Natural killer cell (primary cell): ENCODE data around the gene LRP5. TPM values are rescaled to one million over a fixed set of nuclear protein-coding genes. Genes with fewer than 3 reads are reported as not detected.

Source experiments
- ATAC-seq, 3 donors: fragments of 150-1000 bp in 2 of 3; fragments of 200-7000 bp in 1 of 3; cut with Tn5 transposase; 1 replicate in 1 of 3; 2 replicates in 2 of 3; pipeline ENCODE4 v1.10.0; 2021; ENCODE audit warnings: mild to moderate bottlenecking in 2 of 3, moderate library complexity in 2 of 3
- DNase-seq, 2 donors: peaks; one replicate each; pipeline versions ENCODE4 v3.0.0 to v3.0.0-alpha.2; 2013 to 2021; ENCODE audit warnings: mixed read lengths in 1 of 2
- H3K27ac ChIP-seq: one replicate; pipeline ENCODE4 v1.5.1; 2013; ENCODE audit warnings: mild to moderate bottlenecking, low read length
- H3K27me3 ChIP-seq: one replicate; pipeline ENCODE4 v1.6.1; 2013; ENCODE audit warnings: low read length; ENCODE audit not compliant: control insufficient read depth, insufficient read depth
- H3K36me3 ChIP-seq: one replicate; pipeline ENCODE4 v1.6.1; 2013; ENCODE audit warnings: low read length; ENCODE audit not compliant: control insufficient read depth, insufficient read depth
- H3K4me1 ChIP-seq: one replicate; pipeline ENCODE4 v1.6.1; 2013; ENCODE audit warnings: low read length; ENCODE audit not compliant: control insufficient read depth, insufficient read depth
- H3K4me3 ChIP-seq: one replicate; pipeline ENCODE4 v1.5.1; 2013; ENCODE audit warnings: low read length
- H3K9me3 ChIP-seq: one replicate; pipeline ENCODE4 v1.6.1; 2013; ENCODE audit warnings: low read length; ENCODE audit not compliant: control insufficient read depth, insufficient read depth
- H3K27ac Mint-ChIP-seq, 2 donors: one replicate each; pipeline ENCODE4 v1.8.0; 2022; ENCODE audit warnings: mild to moderate bottlenecking in 2 of 2, mixed read lengths in 2 of 2, moderate library complexity in 1 of 2
- H3K27me3 Mint-ChIP-seq, 2 donors: one replicate each; pipeline ENCODE4 v1.8.0; 2022; ENCODE audit warnings: low read depth in 2 of 2, mixed read lengths in 2 of 2
- H3K36me3 Mint-ChIP-seq: one replicate; pipeline ENCODE4 v1.8.0; 2022; ENCODE audit warnings: mixed read lengths
- H3K4me1 Mint-ChIP-seq, 2 donors: one replicate each; pipeline ENCODE4 v1.8.0; 2022; ENCODE audit warnings: mixed read lengths in 2 of 2
- H3K4me3 Mint-ChIP-seq: one replicate; pipeline ENCODE4 v1.8.0; 2022; ENCODE audit warnings: mild to moderate bottlenecking, moderate library complexity, mixed read lengths
- H3K9me3 Mint-ChIP-seq, 2 donors: one replicate each; pipeline ENCODE4 v1.8.0; 2022; ENCODE audit warnings: mixed read lengths in 2 of 2
- CTCF ChIP-seq: fragments of 200-600 bp; IDR thresholded peaks from one replicate; pipeline ENCODE4 v1.8.0; 2022; ENCODE audit warnings: antibody characterized with exemption
- WGBS: methylation state at CpG from one replicate; pipeline ENCODE4 v1.1.7; 2013; ENCODE audit warnings: missing lambda C conversion rate; ENCODE audit not compliant: insufficient coverage; 5-methylcytosine and 5-hydroxymethylcytosine counted together
- intact Hi-C: fragments of 100-400 bp; cut with micrococcal nuclease; formaldehyde crosslinking; loops from one replicate; pipeline ENCODE4 v1.14.2; 2022
- total RNA-seq, 4 donors: library from RNA; stranded (reverse); fragments of 120-200 nt in 1 of 4; gene quantifications; one replicate each; pipeline versions ENCODE4 v1.2.3 to v1.2.4, GENCODE V29; 2013 to 2022

LRP5 gene
- total RNA-seq, 3 donors from 2014 or later (not counting 1 experiment from before 2014, with no cell fraction given): 0.36 to 1.3 (median 0.89) TPM

- Histone ChIP-seq H3K4me3 (no peak overlapping the region), H3K9me3 (no peaks in the 10 kb centered on the region), H3K4me1 (peaks cover 27% of the 10 kb centered on the region), H3K27me3 (no peaks in the 10 kb centered on the region), H3K36me3 (no peaks in the 10 kb centered on the region), H3K27ac (no peak overlapping the region)
- peak overlapping the region; percentile 41 to 58 for H3K27ac Mint-ChIP-seq
- no peak for TF ChIP-seq CTCF
- H3K27me3 Mint-ChIP-seq: no peaks in the 10 kb centered on the region
- DNase-seq (no peak), ATAC-seq (no peak)
- WGBS: 79% methylated on average over 3 of the region's 3 CpGs
- no peaks in the 10 kb centered on the region for H3K9me3 Mint-ChIP-seq
- intact Hi-C loops: no loop called here
- no peaks in the 10 kb centered on the region for H3K36me3 Mint-ChIP-seq
- H3K4me1 Mint-ChIP-seq: peaks cover 78 to 82% of the 10 kb centered on the region in 2 donors
- no peak overlapping the region for H3K4me3 Mint-ChIP-seq
Observed at GRCh38 chr11:68495872-68496271, 183.5 kb downstream of the LRP5 start.

GRCh38 chr11:68497761-68498160, 185.4 kb downstream of the LRP5 start:
- Mint-ChIP-seq H3K36me3 (no peaks in the 10 kb centered on the region), H3K27me3 (no peaks in the 10 kb centered on the region), H3K27ac (peak overlapping the region; percentile 45 to 64), H3K4me1 (peaks cover 76% of the 10 kb centered on the region in 2 donors), H3K4me3 (peak overlapping the region; percentile 21), H3K9me3 (no peaks in the 10 kb centered on the region)
- Histone ChIP-seq H3K4me1 (peaks cover 35% of the 10 kb centered on the region), H3K27me3 (no peaks in the 10 kb centered on the region), H3K9me3 (no peaks in the 10 kb centered on the region), H3K27ac (no peak overlapping the region), H3K4me3 (no peak overlapping the region), H3K36me3 (no peaks in the 10 kb centered on the region)
- intact Hi-C loops: no loop called here
- TF ChIP-seq CTCF: no peak
- ATAC-seq (no peak), DNase-seq (no peak)
- WGBS: 82% methylated on average over 2 of the region's 2 CpGs

DNA sequence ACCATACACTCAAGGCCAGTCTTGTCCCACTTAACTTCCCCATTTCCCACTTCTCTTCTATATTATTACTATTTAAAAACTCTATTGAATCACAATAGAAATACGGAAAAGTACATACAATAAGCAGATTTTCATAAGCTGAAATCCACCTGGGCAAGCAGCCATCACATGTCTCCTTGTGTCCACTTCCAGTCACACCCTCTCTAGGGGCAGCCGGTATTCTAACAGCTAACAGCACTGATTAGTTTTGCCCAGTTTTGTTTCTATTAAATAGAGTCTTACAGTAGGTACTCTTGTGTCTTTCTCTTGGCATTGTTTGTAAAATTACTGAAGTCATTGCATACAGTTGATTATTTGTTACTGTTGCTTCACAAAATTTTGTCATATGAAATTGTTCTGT, 185.9 kb downstream of the LRP5 start:
- DNase-seq: no peak
- no peak overlapping the region for H3K4me3 ChIP-seq
- H3K9me3 ChIP-seq: no peaks in the 10 kb centered on the region
- no peak for ATAC-seq
- H3K4me3 Mint-ChIP-seq: no peak overlapping the region
- 82% methylated on average over 2 of the region's 2 CpGs for WGBS
- TF ChIP-seq CTCF: no peak
- H3K27me3 Mint-ChIP-seq: no peaks in the 10 kb centered on the region
- peaks cover 39% of the 10 kb centered on the region for H3K4me1 ChIP-seq
- peak overlapping the region; percentile 45 to 64 for H3K27ac Mint-ChIP-seq
- H3K27ac ChIP-seq: no peak overlapping the region
- no peaks in the 10 kb centered on the region for H3K36me3 ChIP-seq
- no peaks in the 10 kb centered on the region for H3K9me3 Mint-ChIP-seq
- H3K36me3 Mint-ChIP-seq: no peaks in the 10 kb centered on the region
- intact Hi-C loops: no loop called here
- H3K4me1 Mint-ChIP-seq: peaks cover 77 to 78% of the 10 kb centered on the region in 2 donors
- no peaks in the 10 kb centered on the region for H3K27me3 ChIP-seq

Other genes starting within 250 kb of the LRP5 start
- 10 to 100 TPM; 15.8 to 24.6 (median 24.4) TPM for gene CHKA, start 191.2 kb upstream of the LRP5 start, total RNA-seq
- gene KMT5B, start 99.3 kb upstream of the LRP5 start, total RNA-seq: 10 to 100 TPM; 45.0 to 60.1 (median 55.6) TPM
- 10 to 100 TPM; 15.6 to 26.1 (median 17.7) TPM for gene C11orf24, start 40.6 kb upstream of the LRP5 start, total RNA-seq
- gene PPP6R3, start 148.2 kb downstream of the LRP5 start, total RNA-seq: 100 to 1,000 TPM; 148 to 176 (median 149) TPM